Measurements from ENCODE around the gene CLEC4G. TPM values are rescaled to one million over a fixed set of nuclear protein-coding genes. Genes with fewer than 3 reads are reported as not detected.

CLEC4G gene
- total and polyA plus RNA-seq, 2 of the 13 experiments (the other 11 are each of a cell fraction or from before 2014, with no cell fraction given) = not detected

DNA sequence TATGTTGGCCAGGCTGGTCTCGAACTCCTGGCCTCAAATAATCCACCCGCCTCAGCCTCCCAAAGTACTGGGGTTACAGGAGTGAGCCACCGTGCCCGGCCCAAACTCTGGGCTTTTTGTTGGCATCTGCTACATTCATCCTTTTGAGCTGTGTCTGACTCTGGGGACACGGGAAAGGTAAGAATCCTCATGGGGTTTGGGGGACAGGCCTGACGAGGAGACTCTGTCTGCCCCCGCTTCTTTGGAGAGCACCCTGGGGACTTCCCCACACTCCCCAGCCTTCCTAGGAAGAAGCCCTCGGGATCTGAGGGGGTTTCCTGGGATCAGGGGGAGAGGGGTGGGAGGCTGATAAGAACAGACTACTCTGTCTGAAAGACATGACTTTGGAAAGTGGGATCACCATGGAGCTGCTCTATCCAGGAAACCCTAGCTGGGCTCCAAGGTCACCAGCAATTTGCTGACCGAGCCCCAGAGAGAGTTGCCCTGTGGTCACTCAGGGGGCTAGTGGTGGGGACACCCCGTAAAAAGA lies 21.9 kb downstream of the CLEC4G start:
- ChIA-PET CTCF (ENCODE audit: low intra/inter-chr PET ratio, low total read pairs) (no interaction called here), POLR2A (no interaction called here)
- TF ChIP-seq, protein P1, sequence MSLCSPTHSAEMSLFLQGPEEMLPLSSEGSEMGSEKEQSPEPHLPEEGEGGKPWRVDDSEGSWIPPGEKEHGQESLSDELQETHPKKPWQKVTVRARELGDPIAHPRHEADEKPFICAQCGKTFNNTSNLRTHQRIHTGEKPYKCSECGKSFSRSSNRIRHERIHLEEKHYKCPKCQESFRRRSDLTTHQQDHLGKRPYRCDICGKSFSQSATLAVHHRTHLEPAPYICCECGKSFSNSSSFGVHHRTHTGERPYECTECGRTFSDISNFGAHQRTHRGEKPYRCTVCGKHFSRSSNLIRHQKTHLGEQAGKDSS (CRISPR knock-in tag; IDR thresholded peaks at IDR 0.05; ENCODE audit: borderline replicate concordance, low read depth) = no peak
- Histone ChIP-seq H3K9me3 (ENCODE audit: low read length) (no peaks in the 10 kb centered on the region), H3K9ac (ENCODE audit: insufficient read depth, low read depth, low read length) (no peak overlapping the region), H3K27ac (ENCODE audit: extremely low read length, insufficient read depth, low read length) (no peak overlapping the region), H3K4me3 (replicated peaks in 1 of 3; ENCODE audit: insufficient read depth in 1 of 3, low read depth in 2 of 3, low read length in 3 of 3) (no peak overlapping the region), H3K4me1 (ENCODE audit: insufficient read depth, low read length) (no peaks in the 10 kb centered on the region), H2AFZ (ENCODE audit: low read length) (no peak overlapping the region), H4K20me1 (ENCODE audit: insufficient read depth, low read length) (no peaks in the 10 kb centered on the region), H3K4me2 (ENCODE audit: low read depth, low read length) (no peak overlapping the region), H3K79me2 (ENCODE audit: insufficient read depth, low read length) (no peaks in the 10 kb centered on the region), H3K27me3 (ENCODE audit: control insufficient read depth in 1 of 2, insufficient read depth in 2 of 2, low read length in 2 of 2) (peaks cover 0 to 7% of the 10 kb centered on the region in 2 experiments; a peak in 3 of 5 replicates), H3K36me3 (replicated peaks in 1 of 2; ENCODE audit: control insufficient read depth in 1 of 2, insufficient read depth in 2 of 2, low read length in 2 of 2) (no peaks in the 10 kb centered on the region)
- ATAC-seq (no peak), FAIRE-seq (no peak), DNase-seq (ENCODE audit: low spot score) (no peak)
- in situ Hi-C loops (cut with HindIII; ENCODE audit: extremely low pct_ligation_motif_present, low pct_unique_long_range_greater_than_20kb) (no loop called here), intact Hi-C loops (cut with micrococcal nuclease; ENCODE audit: unreplicated experiment) (no loop called here)
- WGBS (ENCODE audit: low lambda C conversion rate) = 28% methylated on average over 6 of the region's 10 CpGs
- BruUV-seq (replicated peaks) = no TSS peak

GRCh38 chr19:7706955-7707456 lies 24.9 kb downstream of the CLEC4G start:
- intact Hi-C loops (cut with micrococcal nuclease; ENCODE audit: unreplicated experiment) (no loop called here), in situ Hi-C loops (cut with HindIII; ENCODE audit: extremely low pct_ligation_motif_present, low pct_unique_long_range_greater_than_20kb) (no loop called here)
- BruUV-seq (replicated peaks) = no TSS peak
- H3K79me2 ChIP-seq (ENCODE audit: insufficient read depth, low read length) = no peaks in the 10 kb centered on the region
- no peak overlapping the region for H2AFZ ChIP-seq (ENCODE audit: low read length)
- H3K27me3 ChIP-seq (ENCODE audit: control insufficient read depth in 1 of 2, insufficient read depth in 2 of 2, low read length in 2 of 2) = peaks cover 0 to 14% of the 10 kb centered on the region in 2 experiments; a peak in 3 of 5 replicates
- DNase-seq (ENCODE audit: low spot score) (no peak), ATAC-seq (no peak), FAIRE-seq (no peak)
- no peak overlapping the region for H3K4me3 ChIP-seq (replicated peaks in 1 of 3; ENCODE audit: insufficient read depth in 1 of 3, low read depth in 2 of 3, low read length in 3 of 3)
- no peak overlapping the region for H3K27ac ChIP-seq (ENCODE audit: extremely low read length, insufficient read depth, low read length)
- H3K9ac ChIP-seq (ENCODE audit: insufficient read depth, low read depth, low read length) = no peak overlapping the region
- no peaks in the 10 kb centered on the region for H3K36me3 ChIP-seq (replicated peaks in 1 of 2; ENCODE audit: control insufficient read depth in 1 of 2, insufficient read depth in 2 of 2, low read length in 2 of 2)
- no peaks in the 10 kb centered on the region for H4K20me1 ChIP-seq (ENCODE audit: insufficient read depth, low read length)
- ChIA-PET POLR2A (no interaction called here), CTCF (ENCODE audit: low intra/inter-chr PET ratio, low total read pairs) (no interaction called here)
- no peak overlapping the region for H3K4me2 ChIP-seq (ENCODE audit: low read depth, low read length)
- 42% methylated on average over 8 of the region's 8 CpGs for WGBS (ENCODE audit: low lambda C conversion rate)
- H3K4me1 ChIP-seq (ENCODE audit: insufficient read depth, low read length) = peaks cover 7% of the 10 kb centered on the region
- no peaks in the 10 kb centered on the region for H3K9me3 ChIP-seq (ENCODE audit: low read length)
- TF ChIP-seq NFRKB (IDR thresholded peaks at IDR 0.05) = no peak
- TF ChIP-seq ETV5 (CRISPR knock-in tag; IDR thresholded peaks at IDR 0.05; ENCODE audit: borderline replicate concordance) = no peak
- no peak for TF ChIP-seq ZNF660 (CRISPR knock-in tag; IDR thresholded peaks at IDR 0.05; ENCODE audit: borderline replicate concordance, low read depth)
- TF ChIP-seq ZNF333 (CRISPR knock-in tag; IDR thresholded peaks at IDR 0.05; ENCODE audit: borderline replicate concordance) = no peak
- TF ChIP-seq SIX4 (CRISPR knock-in tag; IDR thresholded peaks at IDR 0.05) = no peak
- TF ChIP-seq HOXA3 (CRISPR knock-in tag; IDR thresholded peaks at IDR 0.05) = no peak
- TF ChIP-seq SNAPC4 (CRISPR knock-in tag; IDR thresholded peaks at IDR 0.05) = no peak
- TF ChIP-seq MTERF4 (CRISPR knock-in tag; IDR thresholded peaks at IDR 0.05) = no peak
- TF ChIP-seq, protein P2, sequence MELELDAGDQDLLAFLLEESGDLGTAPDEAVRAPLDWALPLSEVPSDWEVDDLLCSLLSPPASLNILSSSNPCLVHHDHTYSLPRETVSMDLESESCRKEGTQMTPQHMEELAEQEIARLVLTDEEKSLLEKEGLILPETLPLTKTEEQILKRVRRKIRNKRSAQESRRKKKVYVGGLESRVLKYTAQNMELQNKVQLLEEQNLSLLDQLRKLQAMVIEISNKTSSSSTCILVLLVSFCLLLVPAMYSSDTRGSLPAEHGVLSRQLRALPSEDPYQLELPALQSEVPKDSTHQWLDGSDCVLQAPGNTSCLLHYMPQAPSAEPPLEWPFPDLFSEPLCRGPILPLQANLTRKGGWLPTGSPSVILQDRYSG (CRISPR knock-in tag; IDR thresholded peaks at IDR 0.05) = no peak
